HG02870 (cell line): ENCODE measurements around the gene FAM210B.
"Not testable (repeated sequence)": the region's sequence is repeated elsewhere in the genome, so short reads cannot be mapped to it uniquely, and the experiment has no call there.

Source experiments
- ATAC-seq: cut with Tn5 transposase; IDR thresholded peaks from one replicate; pipeline ENCODE4 v1.9.1; 2021; ENCODE audit warnings: mild to moderate bottlenecking, moderate library complexity; ENCODE audit not compliant: unreplicated experiment

Gene FAM210B

DNA sequence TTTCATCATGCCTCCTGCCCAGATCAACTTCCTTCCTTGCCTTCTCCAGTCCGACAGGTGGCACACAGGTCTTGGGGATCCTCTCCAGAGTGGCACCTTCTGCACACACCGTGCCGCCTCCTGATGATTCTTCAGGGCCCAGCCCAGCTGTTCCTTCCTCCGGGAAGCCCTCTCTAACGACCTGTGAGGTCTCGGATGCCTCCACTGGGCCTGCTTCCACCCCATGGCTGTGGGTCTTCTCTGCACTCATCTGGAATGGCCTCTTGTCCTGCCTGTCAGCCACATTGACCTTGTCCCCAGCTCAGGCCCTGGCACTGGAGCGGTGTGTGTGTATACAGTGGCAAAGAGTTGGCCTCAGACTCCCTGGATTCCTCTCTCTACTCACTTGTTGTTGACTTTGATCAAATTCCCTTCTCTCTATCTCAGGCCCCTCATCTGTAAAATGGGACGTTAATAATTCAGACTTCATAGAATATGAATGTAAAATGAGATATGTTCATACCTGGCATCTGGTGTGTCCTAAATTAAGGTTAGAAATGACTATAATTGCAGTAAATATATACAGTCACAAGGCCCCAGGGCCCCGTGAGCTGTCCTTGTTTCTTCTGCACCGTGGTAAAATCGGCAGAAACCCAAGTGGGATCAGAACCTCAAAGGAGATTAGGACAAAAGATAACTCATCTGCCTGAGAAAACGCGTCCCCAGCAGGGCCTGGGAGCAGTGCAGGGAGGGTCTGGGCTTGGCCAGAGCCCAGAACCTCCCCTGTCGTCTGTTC lies 1.5 kb downstream of the FAM210B start:
- ATAC-seq = no peak

DNA sequence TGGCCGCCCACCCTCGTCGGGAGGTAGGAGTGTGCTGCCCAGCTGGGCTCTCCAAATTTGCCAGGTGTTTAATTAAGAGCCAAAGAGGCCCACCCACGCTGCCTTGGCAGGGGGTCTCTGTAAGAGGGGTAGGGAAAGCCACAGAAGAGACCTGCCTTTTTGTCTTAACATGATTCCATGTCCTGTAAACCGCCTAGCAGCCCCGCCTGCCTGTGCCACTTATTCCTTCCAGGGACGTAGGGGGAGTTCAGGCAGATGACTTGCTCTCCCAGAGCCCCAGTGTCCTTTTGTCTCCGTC lies 2.1 kb downstream of the FAM210B start:
- no peak for ATAC-seq

DNA sequence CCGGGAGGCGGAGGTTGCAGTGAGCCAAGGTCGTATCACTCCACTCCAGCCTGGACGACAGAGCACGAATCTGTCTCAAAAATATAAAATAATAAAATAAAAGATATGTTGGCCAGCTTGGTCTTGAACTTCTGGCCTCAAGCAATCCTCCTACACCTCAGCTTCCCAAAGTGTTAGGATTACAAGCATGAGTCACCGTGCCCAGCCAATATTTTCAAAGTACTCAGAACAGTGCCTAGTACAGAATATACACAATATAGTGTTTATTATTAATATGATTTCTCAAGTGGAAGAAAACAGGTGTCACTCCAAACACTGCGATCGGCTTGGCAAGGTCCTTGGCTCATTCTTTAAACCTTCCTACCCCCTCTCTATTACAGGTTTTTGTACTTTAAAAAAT lies 3.1 kb downstream of the FAM210B start:
- ATAC-seq = no peak

DNA sequence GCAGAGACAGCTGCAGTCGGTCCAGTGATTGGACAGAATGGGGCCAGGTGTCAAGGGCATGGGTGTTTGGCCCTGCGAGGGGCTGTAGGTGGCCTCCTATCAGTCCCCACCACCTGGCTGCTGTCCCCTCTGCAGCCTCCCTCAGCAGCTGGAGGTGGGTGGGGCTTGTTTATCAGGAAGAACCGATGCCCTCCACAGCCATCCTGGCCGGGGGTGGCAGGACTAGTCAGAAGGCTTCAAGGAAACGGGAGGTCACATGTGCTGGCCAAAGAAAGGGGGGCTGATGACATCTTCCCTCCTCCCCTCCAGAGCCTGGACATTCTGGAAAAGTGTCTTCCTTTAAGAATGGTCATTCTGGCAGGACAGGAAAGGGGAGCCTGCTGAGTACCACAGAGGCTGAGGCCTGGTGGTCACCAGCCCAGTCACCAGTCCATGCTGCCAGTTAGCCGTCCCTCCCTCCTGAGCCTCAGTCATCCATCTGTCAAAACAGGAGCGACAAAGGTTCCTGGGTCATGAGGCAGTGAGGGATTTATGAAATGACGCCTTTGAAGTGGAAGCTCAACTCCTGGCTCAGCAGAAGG lies 4.1 kb downstream of the FAM210B start:
- ATAC-seq = no peak

DNA sequence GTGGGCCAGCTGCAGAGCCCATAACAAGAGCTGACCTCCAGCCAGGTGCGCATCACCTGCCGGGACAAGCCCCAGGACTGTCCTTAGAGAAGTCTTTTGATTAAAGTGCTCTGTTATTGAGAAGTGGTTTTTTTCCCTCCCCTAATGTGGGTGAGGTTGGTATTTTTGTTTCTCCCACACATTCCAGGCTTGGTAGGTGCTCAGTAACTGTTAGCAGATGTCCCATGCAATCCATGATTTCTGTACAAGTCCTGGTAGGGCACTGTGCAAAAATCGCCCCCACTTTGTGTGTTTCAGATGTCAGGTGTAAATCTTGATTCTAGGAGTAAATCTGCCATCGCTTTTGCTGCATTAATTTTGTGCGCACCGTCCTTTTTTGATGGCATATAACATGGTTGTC lies 4.7 kb downstream of the FAM210B start:
- ATAC-seq = no peak

DNA sequence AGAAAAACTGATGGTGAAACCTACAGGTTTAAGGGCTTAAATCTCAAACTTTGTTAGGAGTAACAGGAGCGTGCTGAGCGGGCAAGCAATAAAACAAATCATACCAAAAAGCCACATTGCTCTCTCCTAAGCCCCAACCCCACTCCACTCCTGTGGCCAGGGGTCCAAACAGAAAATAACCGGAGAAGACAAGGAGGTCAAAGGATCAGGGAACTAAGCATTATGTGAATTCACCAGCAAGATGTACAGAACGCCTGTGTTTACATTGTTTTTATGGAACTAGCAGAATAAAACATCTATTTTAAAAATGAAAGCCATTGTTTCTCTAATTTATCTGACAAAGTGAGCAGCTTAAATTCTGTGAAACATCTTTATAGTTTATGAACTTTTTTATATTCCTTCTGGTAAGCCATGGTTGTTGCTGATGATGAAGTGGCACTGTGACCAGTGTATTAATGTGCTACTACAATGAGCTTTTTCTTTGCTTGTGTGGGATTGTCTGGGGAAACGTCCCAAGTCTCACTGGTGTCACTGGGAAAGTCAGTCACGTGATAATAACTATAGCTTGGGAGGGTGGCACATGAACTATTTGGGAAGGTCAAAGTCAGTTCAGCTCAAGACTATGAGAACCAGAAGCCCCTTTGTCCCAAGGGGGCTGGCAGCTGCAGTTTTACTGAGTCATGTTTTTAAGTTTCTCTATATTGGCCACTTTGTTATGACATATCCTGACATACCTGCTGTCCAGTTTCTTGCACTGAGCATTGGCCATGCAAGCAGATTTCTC lies 9.8 kb downstream of the FAM210B start:
- ATAC-seq = no peak

DNA sequence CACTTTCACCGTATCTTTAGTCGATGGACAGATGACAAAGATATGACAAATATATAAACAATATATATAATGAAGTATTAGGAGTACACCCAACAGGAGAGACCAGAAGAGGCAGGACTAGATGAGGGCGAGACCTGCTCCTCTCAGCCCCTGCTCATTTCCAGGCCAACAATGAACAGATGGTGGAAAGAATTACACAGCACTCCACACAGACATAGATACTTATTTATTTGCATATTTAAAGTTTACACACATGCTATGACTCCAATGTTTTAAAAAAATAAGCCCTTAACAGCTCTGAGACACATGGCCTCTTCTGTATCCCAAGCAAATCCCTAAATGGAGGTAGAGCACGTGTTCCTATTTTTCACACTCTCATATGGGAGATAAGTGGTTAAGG lies 10.4 kb downstream of the FAM210B start:
- no peak for ATAC-seq

DNA sequence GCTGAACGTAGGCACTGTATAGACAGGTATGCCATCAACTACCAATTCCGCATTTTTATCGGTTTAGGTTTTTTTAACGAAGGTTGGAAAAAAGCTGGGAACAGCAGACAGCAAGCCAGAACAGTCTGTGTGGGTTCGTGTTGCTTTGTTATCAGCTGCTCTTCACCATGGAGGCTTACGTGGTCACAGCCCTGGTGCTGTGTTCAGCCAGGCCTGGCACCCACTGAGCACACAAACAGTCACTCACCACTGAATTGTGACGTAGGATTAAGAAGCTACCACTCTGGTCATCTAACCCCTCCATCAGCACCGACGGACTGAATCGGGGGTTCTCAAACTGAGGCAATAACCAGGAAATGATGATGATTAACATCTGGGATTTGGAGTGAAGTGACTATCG lies 13.2 kb downstream of the FAM210B start:
- no peak for ATAC-seq

DNA sequence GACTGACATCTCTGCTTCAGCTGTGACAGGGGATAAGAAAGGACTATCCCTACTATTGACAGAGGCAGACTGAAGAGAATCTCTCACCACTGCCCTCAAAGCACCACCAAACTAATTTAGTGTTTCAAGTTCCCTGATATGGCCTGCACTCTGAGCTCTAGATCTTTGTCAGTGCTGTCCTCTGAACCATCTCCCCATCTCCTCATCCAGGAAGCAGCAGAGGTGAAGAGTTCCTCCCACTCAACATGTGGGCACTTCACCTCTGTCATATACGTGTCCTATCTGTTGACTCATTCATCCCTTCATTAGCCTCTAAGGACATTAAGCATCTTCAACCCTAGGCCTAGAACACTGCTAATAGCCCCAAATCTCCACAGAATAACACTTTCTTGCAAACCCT lies 14.1 kb downstream of the FAM210B start:
- no peak for ATAC-seq

DNA sequence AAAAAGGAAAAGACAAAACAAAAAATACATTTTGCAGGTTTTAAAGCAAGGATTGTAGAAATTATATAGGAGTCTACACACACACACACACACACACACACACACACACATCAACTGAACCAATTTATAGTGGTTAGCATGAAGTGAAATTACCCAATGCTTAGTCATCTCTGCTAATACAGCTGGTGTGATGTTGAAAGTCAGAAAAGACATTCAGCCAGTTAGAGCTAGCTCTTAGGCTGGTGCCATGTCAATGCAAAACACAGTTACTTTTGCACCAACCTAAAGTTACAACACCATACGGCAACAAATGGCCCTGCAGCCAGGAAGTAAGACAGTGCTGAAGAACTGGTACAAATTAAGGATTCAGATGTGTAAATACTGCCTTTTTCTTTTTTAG lies 15.2 kb downstream of the FAM210B start:
- ATAC-seq = no peak

DNA sequence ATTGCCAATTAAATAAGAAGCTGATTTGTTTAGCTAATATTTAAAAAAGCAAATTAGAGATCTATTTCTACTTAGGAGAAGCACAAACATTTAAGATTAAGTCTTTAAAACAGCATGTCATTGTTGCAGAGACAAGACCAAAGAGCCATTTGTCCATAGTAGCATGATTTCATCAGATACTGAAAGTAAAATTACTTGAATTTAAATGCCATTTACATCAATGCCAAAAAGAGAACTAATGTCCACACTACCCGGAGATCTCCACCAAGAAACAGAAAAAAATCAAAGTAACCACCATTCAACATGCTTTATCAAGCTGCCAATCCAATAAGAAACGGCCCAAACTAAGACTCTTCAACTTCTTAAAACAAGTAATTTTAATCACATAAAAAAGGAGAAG lies 17.6 kb downstream of the FAM210B start:
- no peak for ATAC-seq

DNA sequence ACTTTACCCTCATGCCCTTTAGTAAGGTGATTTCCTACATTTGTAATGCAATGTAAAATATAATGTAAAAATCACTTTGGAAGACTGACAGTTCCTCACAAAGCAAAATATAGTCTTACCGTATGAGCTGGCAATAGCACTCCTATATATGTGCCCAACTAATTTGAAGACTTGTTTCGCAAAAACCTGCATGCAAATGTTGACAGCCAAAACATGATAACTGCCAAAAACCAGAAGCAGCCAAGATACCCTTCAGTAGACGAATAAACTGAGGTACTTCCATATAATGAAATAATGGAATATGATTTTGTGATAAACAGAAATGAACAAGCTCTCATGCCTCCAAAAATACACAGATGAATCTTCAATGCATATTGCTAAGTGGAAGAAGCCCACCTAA lies 19.6 kb downstream of the FAM210B start:
- ATAC-seq = no peak

DNA sequence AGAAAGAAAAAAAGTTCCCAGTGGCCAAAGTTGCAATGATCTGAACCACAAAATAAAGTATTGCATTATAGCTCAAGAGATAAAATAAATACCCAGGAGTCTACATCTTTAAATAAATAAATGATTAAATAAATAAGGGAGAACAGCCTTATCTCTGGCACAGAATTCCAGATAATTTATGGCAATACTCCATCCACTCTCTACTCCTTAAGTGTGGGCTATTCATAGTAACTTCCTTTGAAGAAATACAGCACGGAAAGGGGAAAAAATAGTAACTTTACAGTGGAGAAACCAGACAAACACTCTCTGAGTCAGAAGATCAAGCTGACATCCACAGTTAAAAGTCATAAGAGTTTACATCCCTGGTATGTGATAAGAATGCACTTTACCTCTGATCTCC lies 21.6 kb downstream of the FAM210B start:
- ATAC-seq = no peak

DNA sequence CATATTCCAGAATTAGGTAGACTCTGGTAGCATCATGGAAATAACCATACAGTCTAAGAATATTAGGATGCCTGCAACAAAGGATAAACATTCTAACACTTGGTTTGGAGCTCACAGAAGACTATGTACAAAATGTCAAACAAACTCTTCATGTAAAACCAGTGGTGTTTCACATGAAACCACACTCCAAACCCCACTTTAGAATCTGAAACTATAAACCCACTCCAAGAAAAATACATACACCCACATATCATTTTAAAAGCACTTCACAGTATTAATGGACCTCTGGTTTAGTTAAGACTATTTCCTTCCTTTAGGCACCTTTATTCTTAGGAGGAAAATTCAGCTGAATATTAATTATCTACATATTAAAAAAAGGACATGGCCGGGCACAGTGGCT lies 22.7 kb downstream of the FAM210B start:
- ATAC-seq = peak; percentile 78

DNA sequence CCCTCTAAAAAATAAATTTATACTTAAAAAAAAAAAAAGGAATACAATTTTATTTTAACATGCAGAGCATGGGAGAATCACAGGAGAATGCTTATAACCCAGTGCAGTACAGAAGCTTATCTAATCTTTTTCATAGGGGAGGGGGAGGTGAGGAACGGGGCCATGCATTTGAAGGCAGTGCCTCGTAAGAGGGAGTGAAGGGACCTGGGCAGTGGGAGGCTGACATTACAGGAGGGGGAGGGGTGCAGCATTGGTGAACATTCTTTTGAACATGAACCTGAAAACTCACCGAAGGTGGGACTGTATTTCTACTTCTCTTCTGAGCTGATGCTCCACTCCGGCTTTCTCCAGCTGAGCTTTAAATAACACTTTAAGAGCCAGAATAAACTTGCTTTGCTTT lies 23.9 kb downstream of the FAM210B start:
- no peak for ATAC-seq

DNA sequence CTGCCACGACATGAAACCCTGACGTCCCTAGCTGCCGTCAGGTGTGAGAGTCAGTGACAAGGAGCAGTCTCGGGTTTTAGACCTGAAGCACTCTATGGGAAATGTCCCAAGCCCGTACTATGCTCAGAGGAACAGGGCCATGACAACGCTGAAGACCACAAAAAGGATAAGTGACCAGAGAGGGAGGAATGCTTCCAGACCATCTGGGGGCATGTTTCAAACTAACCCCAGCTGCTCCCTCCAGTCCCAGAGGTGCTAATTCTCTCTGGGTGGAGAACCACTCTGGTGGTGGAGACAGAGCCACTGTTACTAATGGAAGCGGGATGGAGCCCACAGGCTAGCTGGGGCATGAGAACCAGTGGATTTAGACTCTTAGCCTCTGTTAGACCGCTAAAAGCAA lies 24.6 kb downstream of the FAM210B start:
- no peak for ATAC-seq

DNA sequence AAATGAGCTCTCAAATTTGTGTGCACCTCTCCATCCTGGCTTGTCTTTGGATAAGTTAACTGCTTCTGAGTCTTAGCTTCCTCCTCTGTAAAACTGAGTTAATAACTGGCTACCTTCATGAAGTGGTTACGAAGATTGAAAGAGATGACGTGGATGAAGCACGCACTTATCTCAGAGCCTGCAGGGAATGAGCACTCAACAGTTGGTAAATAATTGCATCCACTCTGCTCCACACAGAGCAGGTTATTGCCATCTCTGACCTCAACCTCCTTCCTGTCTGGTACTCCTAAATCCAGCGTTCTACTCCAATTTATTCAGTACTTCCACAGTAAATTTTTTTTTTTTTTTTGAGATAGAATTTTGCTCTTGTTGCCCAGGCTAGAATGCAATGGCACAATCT lies 26.4 kb downstream of the FAM210B start:
- ATAC-seq = no peak

DNA sequence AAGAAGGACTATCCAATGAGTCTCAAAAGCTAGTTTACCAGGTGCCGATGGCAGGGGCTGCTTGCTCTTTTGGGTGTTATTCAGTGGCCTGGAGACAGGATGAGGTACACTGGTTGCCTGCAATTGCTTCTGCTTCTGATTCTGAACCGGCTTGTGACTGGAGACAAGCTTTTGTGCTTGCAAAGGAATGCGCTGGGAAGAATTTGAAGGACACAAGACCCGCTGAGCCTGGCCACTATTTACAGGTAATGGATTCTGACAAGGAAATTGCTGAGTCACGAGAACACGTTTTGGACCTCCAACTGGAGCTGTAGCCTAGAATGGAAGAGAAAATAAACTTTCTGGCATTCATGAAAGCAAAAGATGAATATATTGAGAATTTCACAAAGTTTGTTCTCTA lies 27.4 kb downstream of the FAM210B start:
- no peak for ATAC-seq

DNA sequence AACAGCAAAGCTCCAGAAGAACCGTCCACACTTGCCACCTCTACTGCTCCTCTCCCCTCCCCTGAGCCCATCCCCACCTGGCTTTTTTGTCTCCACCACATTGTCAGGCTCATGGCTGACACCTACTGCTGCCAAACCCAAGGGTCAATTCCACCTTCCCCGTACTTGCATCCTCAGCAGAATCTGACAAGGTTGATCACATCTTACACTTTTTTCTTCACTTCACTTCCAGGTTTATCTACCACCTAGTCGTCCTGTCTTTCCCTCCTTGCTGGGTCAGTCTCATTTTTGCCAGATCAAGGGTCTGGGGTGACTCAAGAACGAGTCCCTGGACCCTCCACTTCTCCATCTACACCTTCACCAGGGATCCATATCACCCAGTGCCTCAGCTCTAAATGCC lies 30.1 kb downstream of the FAM210B start:
- no peak for ATAC-seq

DNA sequence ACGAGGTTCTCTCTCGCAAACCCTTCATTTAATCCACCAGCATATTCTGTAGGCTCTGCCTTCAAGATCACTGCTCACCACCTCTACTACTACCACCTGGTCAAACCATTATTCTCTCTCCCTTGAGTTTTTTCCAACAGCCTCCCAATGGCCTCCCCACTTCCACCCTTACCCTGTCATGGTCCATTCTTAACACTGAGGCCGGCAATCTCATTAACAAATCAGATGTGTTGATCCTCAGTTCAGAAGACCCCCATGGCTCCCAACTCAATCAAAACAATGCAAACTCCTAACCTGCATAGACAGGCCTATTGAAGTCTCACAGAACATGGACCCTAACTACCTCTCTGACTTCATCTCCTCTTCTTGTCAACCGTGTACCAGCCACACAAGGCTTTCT lies 31.0 kb downstream of the FAM210B start:
- no peak for ATAC-seq

DNA sequence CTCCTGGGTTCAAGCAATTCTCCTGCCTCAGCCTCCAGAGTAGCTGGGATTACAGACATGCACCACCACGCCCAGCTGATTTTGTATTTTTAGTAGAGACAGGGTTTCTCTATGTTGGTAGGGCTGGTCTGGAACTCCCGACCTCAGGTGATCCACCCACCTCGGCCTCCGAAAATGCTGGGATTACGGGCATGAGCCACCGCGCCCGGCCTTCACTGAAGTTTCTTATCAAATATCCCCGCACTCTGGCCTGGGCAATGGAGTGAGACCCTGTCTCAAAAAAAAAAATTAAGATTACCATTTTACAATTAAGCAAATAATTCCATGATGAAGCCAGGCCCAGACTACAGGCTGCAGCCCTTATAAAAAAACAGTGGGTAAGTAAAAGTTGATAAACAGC lies 31.6 kb downstream of the FAM210B start:
- not testable (repeated sequence) for ATAC-seq

DNA sequence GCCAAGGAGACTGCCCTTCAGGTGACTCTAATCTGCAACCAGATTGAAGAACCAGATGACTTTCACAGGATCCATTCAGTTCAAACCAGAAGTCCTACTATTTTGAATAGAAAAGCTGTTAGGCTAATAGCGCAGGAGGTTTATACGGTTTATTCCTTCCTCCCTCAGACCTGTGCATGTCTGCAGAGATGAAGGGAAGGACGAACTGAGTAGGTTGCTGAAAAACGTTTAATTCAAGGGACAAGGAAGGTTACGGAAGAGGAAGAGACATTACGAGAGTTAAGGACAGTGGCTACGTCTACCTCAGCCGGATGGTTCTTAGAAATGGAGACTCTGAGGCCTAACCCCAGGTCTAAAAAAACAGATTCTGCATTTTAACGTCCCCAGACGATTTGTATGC lies 32.3 kb downstream of the FAM210B start:
- no peak for ATAC-seq
